ENCODE data around the gene PCDHGB4.
"Not testable (repeated sequence)": the region's sequence is repeated elsewhere in the genome, so short reads cannot be mapped to it uniquely, and the experiment has no call there.

The PCDHGB4 gene

DNA sequence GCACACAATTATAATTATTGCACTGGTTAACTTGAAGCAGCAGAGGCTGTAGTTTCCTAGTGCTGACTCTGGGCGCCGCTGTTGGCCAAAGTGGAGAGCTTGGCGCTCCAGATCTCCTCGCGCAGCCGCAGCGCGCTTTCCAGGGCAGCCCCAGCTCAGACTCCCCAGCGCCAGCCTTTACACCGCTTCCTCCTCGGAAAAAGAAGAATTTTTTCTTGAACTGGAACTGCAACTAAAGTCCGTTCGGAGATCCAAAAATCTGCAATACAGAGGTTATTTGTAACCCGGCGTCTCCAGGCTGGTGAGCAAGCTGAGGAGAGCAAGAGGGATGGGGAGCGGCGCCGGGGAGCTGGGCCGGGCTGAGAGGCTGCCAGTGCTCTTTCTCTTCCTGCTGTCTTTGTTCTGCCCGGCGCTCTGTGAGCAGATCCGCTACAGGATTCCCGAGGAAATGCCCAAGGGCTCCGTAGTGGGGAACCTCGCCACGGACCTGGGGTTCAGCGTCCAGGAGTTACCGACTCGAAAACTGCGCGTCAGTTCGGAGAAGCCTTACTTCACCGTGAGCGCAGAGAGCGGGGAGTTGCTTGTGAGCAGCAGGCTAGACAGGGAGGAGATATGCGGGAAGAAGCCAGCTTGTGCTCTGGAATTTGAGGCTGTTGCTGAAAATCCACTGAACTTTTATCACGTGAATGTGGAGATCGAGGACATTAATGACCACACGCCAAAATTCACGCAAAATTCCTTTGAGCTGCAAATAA, at the start of gene PCDHGB4:
PCDHGB4 (plus strand) TSS at position 142 of the 755 bp plus-strand sequence; CDS start at position 329, 187 bp downstream.
- not testable (repeated sequence) for H3K9ac ChIP-seq (ENCODE audit: low read length)

DNA sequence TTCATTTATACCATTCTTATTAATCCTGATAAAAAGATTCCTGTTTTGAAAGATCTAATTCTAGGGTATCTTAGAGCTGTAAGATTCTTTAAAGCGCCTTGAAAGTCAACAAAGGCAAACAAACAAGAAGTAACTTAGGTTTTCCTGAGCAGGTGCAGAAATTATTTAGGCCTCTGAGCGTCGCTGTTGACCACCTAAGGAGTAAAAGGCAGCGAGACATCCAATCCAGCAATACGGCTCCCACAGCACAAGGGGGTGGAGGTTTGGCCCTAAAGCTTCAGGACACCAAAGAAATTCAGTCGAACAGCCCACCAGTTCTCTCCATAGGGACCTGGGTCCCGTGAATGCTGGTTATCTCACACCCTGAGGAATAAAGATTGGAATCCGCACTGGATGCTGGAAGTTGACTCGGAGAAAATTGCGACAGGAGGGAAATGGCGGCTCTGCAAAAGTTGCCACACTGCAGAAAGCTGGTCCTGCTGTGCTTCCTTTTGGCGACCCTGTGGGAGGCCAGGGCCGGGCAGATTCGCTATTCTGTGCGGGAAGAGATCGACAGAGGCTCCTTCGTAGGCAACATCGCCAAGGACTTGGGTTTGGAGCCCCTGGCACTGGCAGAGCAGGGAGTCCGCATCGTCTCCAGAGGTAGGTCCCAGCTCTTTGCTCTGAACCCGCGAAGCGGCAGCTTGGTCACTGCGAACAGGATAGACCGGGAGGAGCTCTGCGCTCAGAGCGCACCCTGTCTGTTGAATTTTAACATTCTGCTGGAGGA, 48.8 kb upstream of the PCDHGB4 start, which contains the start of gene PCDHGA2:
PCDHGA2 (plus strand) TSS at position 223 of the 769 bp plus-strand sequence.
- H3K9ac ChIP-seq (ENCODE audit: low read length) = no peak within 1 kb of the TSS
- H3K36me3 ChIP-seq (ENCODE audit: insufficient read depth, low read length) = no peaks in the 10 kb centered on the region
- peaks cover 59% of the 10 kb centered on the region for H3K9me3 ChIP-seq (ENCODE audit: low read length)

More for the DNA sequence above, at the start of gene PCDHGB4:
- H3K27ac ChIP-seq (ENCODE audit: low read depth, low read length); H3K36me3 ChIP-seq (ENCODE audit: insufficient read depth, low read length); H3K4me1 ChIP-seq (ENCODE audit: insufficient read depth, low read length); H3K27me3 ChIP-seq (ENCODE audit: control insufficient read depth in 1 of 2, insufficient read depth in 2 of 2, low read length in 2 of 2): not testable (repeated sequence)
- Histone ChIP-seq H3K9me3 (ENCODE audit: low read length) (peaks cover 80% of the 10 kb centered on the region), H3K4me3 (ENCODE audit: low read depth in 1 of 2, low read length in 2 of 2) (peak within 1 kb of the TSS in 1 of 2 donors; percentile 33)

DNA sequence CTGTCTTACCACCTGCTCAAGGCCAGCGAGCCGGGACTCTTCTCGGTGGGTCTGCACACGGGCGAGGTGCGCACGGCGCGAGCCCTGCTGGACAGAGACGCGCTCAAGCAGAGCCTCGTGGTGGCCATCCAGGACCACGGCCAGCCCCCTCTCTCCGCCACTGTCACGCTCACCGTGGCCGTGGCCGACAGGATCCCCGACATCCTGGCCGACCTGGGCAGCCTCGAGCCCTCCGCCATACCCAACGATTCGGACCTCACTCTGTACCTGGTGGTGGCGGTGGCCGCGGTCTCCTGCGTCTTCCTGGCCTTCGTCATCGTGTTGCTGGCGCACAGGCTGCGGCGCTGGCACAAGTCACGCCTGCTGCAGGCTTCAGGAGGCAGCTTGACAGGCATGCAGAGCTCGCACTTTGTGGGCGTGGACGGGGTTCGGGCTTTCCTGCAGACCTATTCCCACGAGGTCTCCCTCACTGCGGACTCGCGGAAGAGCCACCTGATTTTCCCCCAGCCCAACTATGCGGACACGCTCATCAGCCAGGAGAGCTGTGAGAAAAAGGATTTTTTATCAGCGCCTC, 46.6 kb upstream of the PCDHGB4 start:
- H3K4me1 ChIP-seq (ENCODE audit: insufficient read depth, low read length); H3K27ac ChIP-seq (ENCODE audit: low read depth, low read length); H3K4me3 ChIP-seq (ENCODE audit: low read depth in 1 of 2, low read length in 2 of 2); H3K36me3 ChIP-seq (ENCODE audit: insufficient read depth, low read length); H3K27me3 ChIP-seq (ENCODE audit: control insufficient read depth in 1 of 2, insufficient read depth in 2 of 2, low read length in 2 of 2); H3K9ac ChIP-seq (ENCODE audit: low read length): not testable (repeated sequence)
- H3K9me3 ChIP-seq (ENCODE audit: low read length) = peaks cover 73% of the 10 kb centered on the region

More for the DNA sequence above, 48.8 kb upstream of the PCDHGB4 start, which contains the start of gene PCDHGA2:
- Histone ChIP-seq H3K27ac (ENCODE audit: low read depth, low read length) (no peak within 1 kb of the TSS), H3K27me3 (ENCODE audit: control insufficient read depth in 1 of 2, insufficient read depth in 2 of 2, low read length in 2 of 2) (peaks cover 0 to 6% of the 10 kb centered on the region in 2 donors), H3K4me3 (ENCODE audit: low read depth in 1 of 2, low read length in 2 of 2) (peak within 1 kb of the TSS; percentile 9 to 48), H3K4me1 (ENCODE audit: insufficient read depth, low read length) (no peaks in the 10 kb centered on the region)

DNA sequence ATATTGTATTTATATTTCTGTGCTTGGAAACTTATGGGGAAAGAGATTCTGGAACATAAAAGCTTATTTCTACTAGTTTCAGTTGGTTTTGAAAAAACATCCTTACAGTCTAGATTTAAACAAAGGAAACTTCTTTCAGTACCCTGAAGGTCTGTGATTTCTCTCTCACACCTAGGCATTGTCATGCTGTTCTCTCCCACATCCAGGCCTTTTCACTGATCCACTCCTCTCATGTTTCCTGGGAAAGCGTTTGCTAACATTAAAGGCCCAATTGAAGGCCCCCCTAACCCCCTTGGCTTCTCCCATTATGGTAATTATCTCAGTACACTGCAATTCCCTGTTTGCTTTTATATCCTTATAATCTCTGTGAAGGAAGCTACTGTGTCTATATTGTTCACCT, 44.7 kb upstream of the PCDHGB4 start:
- peaks cover 0 to 6% of the 10 kb centered on the region in 2 donors for H3K27me3 ChIP-seq (ENCODE audit: control insufficient read depth in 1 of 2, insufficient read depth in 2 of 2, low read length in 2 of 2)
- peaks cover 69% of the 10 kb centered on the region for H3K9me3 ChIP-seq (ENCODE audit: low read length)
- no peak overlapping the region for H3K27ac ChIP-seq (ENCODE audit: low read depth, low read length)
- no peak overlapping the region for H3K9ac ChIP-seq (ENCODE audit: low read length)
- no peak overlapping the region for H3K4me3 ChIP-seq (ENCODE audit: low read depth in 1 of 2, low read length in 2 of 2)
- no peaks in the 10 kb centered on the region for H3K4me1 ChIP-seq (ENCODE audit: insufficient read depth, low read length)
- H3K36me3 ChIP-seq (ENCODE audit: insufficient read depth, low read length) = no peaks in the 10 kb centered on the region

DNA sequence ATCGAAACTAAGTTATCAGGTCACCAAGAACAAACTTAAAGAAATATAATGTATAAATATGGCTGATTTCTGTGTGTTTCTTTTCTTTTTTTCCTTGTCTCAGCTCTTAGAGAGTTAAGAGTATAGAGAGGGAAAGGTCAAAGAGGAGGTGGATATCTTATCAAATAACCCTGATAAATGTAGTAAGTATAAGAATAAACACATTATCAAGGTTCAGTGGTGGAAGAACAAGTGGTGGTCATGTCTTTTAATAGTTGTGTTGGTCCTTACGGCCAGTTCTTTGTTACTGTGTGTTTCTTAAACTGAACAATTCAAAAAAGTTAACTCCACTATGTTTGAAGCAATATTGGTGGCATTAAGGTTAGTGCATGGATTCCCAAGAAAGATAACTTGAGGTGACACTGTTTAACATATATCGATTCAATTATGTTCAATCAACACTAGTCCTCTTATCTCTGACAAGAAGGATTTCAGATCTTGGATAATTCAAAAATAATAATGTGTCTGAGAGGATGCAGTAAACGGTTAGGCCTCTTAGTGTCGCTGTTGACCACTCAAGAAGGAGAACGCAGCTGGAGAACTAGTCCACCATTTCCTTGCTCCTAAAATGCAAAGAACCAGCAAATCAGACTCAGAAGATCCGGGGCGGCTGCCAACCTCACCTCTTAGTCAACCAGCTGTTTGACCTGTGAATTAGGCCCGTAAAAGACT, 44.1 kb upstream of the PCDHGB4 start, which contains the start of gene PCDHGA3:
PCDHGA3 (plus strand) TSS at position 588 of the 711 bp plus-strand sequence. CDS start 205 bp downstream, outside the sequence.
- peaks cover 0 to 6% of the 10 kb centered on the region in 2 donors for H3K27me3 ChIP-seq (ENCODE audit: control insufficient read depth in 1 of 2, insufficient read depth in 2 of 2, low read length in 2 of 2)
- H3K27ac ChIP-seq (ENCODE audit: low read depth, low read length) = no peak within 1 kb of the TSS
- H3K4me3 ChIP-seq (ENCODE audit: low read depth in 1 of 2, low read length in 2 of 2) = peak within 1 kb of the TSS in 1 of 2 donors; percentile 19
- H3K4me1 ChIP-seq (ENCODE audit: insufficient read depth, low read length) = no peaks in the 10 kb centered on the region
- no peak within 1 kb of the TSS for H3K9ac ChIP-seq (ENCODE audit: low read length)
- peaks cover 64% of the 10 kb centered on the region for H3K9me3 ChIP-seq (ENCODE audit: low read length)
- no peaks in the 10 kb centered on the region for H3K36me3 ChIP-seq (ENCODE audit: insufficient read depth, low read length)

DNA sequence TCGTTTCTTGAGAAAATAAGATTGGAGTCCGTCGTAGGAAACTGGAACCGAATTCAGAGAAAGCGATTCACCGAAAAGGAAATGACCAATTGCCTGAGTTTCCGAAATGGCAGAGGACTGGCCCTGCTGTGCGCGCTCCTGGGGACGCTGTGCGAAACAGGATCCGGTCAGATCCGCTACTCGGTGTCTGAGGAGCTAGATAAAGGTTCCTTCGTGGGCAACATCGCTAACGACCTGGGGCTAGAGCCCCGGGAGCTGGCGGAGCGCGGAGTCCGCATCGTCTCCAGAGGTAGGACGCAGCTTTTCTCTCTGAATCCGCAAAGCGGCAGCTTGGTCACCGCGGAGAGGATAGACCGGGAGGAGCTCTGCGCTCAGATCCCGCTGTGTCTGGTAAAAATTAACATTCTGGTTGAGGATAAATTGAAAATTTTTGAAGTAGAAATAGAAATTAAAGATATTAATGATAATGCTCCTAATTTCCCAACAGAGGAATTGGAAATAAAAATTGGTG, 43.5 kb upstream of the PCDHGB4 start:
- H3K27me3 ChIP-seq (ENCODE audit: control insufficient read depth in 1 of 2, insufficient read depth in 2 of 2, low read length in 2 of 2) = peaks cover 0 to 2% of the 10 kb centered on the region in 2 donors
- H3K36me3 ChIP-seq (ENCODE audit: insufficient read depth, low read length) = no peaks in the 10 kb centered on the region
- H3K4me3 ChIP-seq (ENCODE audit: low read depth in 1 of 2, low read length in 2 of 2) = peak overlapping the region in 1 of 2 donors; percentile 19
- no peaks in the 10 kb centered on the region for H3K4me1 ChIP-seq (ENCODE audit: insufficient read depth, low read length)
- H3K27ac ChIP-seq (ENCODE audit: low read depth, low read length) = no peak overlapping the region
- no peak overlapping the region for H3K9ac ChIP-seq (ENCODE audit: low read length)
- peaks cover 64% of the 10 kb centered on the region for H3K9me3 ChIP-seq (ENCODE audit: low read length)

DNA sequence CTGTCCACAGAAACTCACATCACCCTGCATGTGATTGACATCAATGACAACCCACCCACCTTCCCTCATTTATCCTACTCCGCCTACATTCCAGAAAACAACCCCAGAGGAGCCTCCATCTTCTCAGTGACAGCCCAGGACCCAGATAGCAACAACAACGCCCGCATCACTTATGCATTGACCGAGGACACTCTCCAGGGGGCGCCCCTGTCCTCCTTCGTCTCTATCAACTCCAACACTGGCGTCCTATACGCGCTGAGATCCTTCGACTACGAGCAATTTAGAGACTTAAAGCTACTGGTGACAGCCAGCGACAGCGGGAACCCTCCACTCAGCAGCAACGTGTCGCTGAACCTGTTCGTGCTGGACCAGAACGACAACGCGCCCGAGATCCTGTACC, 42.2 kb upstream of the PCDHGB4 start:
- no peaks in the 10 kb centered on the region for H3K36me3 ChIP-seq (ENCODE audit: insufficient read depth, low read length)
- H3K9ac ChIP-seq (ENCODE audit: low read length) = no peak overlapping the region

DNA sequence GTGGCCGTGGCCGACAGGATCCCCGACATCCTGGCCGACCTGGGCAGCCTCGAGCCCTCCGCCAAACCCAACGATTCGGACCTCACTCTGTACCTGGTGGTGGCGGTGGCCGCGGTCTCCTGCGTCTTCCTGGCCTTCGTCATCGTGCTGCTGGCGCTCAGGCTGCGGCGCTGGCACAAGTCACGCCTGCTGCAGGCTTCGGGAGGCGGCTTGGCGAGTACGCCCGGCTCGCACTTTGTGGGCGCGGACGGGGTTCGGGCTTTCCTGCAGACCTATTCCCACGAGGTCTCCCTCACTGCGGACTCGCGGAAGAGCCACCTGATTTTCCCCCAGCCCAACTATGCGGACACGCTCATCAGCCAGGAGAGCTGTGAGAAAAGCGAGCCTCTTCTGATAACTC, 41.5 kb upstream of the PCDHGB4 start:
- not testable (repeated sequence) for H3K36me3 ChIP-seq (ENCODE audit: insufficient read depth, low read length); H3K4me3 ChIP-seq (ENCODE audit: low read depth in 1 of 2, low read length in 2 of 2); H3K27ac ChIP-seq (ENCODE audit: low read depth, low read length); H3K27me3 ChIP-seq (ENCODE audit: control insufficient read depth in 1 of 2, insufficient read depth in 2 of 2, low read length in 2 of 2); H3K4me1 ChIP-seq (ENCODE audit: insufficient read depth, low read length); H3K9ac ChIP-seq (ENCODE audit: low read length)
- peaks cover 63% of the 10 kb centered on the region for H3K9me3 ChIP-seq (ENCODE audit: low read length)

More for the DNA sequence above, 42.2 kb upstream of the PCDHGB4 start:
- H3K4me1 ChIP-seq (ENCODE audit: insufficient read depth, low read length) = no peaks in the 10 kb centered on the region
- H3K9me3 ChIP-seq (ENCODE audit: low read length) = peaks cover 60% of the 10 kb centered on the region
- H3K27ac ChIP-seq (ENCODE audit: low read depth, low read length) = no peak overlapping the region
- H3K27me3 ChIP-seq (ENCODE audit: control insufficient read depth in 1 of 2, insufficient read depth in 2 of 2, low read length in 2 of 2) = no peaks in the 10 kb centered on the region
- H3K4me3 ChIP-seq (ENCODE audit: low read depth in 1 of 2, low read length in 2 of 2) = peak overlapping the region in 1 of 2 donors; percentile 11

DNA sequence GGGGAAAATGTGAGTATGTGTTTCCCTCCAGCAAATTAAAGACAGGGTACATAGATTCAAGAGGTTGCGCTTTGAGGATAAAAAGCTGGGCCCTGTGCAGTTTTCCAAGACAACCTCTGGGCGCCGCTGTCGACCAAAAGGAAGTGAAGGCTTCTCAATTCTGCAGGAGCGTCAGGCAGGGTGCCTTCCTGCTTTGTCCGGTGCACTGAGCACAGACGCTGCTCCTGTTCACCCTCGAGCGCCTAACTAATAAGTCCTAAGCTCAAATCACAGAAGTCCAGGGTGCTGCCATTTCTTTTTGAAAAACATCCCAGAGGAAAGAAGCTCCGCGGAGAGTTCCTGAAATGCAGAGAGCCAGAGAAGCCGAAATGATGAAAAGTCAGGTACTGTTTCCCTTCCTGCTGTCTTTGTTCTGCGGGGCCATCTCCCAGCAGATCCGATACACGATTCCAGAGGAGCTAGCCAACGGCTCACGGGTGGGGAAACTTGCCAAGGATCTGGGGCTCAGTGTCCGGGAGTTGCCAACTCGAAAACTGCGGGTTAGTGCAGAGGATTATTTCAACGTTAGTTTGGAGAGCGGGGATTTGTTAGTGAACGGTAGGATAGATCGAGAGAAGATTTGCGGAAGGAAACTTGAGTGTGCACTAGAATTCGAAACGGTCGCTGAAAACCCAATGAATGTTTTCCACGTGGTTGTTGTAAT, 37.4 kb upstream of the PCDHGB4 start, which contains the start of gene PCDHGB1:
PCDHGB1 (plus strand) TSS at position 183 of the 703 bp plus-strand sequence; CDS start at position 345, 162 bp downstream.
- H3K27me3 ChIP-seq (ENCODE audit: control insufficient read depth in 1 of 2, insufficient read depth in 2 of 2, low read length in 2 of 2) = no peaks in the 10 kb centered on the region
- no peaks in the 10 kb centered on the region for H3K36me3 ChIP-seq (ENCODE audit: insufficient read depth, low read length)
- peaks cover 44% of the 10 kb centered on the region for H3K9me3 ChIP-seq (ENCODE audit: low read length)
- no peak within 1 kb of the TSS for H3K9ac ChIP-seq (ENCODE audit: low read length)
- no peak within 1 kb of the TSS for H3K27ac ChIP-seq (ENCODE audit: low read depth, low read length)
- H3K4me1 ChIP-seq (ENCODE audit: insufficient read depth, low read length) = no peaks in the 10 kb centered on the region
- H3K4me3 ChIP-seq (ENCODE audit: low read depth in 1 of 2, low read length in 2 of 2) = peak within 1 kb of the TSS; percentile 4 to 42

DNA sequence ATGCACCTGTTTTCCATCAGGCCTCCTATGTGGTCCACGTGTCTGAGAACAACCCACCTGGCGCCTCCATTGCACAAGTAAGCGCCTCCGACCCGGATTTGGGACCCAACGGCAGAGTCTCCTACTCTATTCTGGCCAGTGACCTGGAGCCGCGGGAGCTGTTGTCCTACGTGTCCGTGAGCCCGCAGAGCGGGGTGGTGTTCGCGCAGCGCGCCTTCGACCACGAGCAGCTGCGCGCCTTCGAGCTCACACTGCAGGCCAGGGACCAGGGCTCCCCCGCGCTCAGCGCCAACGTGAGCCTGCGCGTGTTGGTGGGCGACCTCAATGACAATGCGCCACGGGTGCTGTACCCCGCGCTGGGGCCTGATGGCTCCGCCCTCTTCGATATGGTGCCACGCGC, 35.9 kb upstream of the PCDHGB4 start:
- peak overlapping the region in 1 of 2 donors; percentile 42 for H3K4me3 ChIP-seq (ENCODE audit: low read depth in 1 of 2, low read length in 2 of 2)
- H3K36me3 ChIP-seq (ENCODE audit: insufficient read depth, low read length) = no peaks in the 10 kb centered on the region
- H3K27me3 ChIP-seq (ENCODE audit: control insufficient read depth in 1 of 2, insufficient read depth in 2 of 2, low read length in 2 of 2) = no peaks in the 10 kb centered on the region
- no peak overlapping the region for H3K27ac ChIP-seq (ENCODE audit: low read depth, low read length)
- H3K9ac ChIP-seq (ENCODE audit: low read length) = no peak overlapping the region
- H3K9me3 ChIP-seq (ENCODE audit: low read length) = peaks cover 55% of the 10 kb centered on the region
- H3K4me1 ChIP-seq (ENCODE audit: insufficient read depth, low read length) = no peaks in the 10 kb centered on the region
